ENCODE results near the gene GAK.

GAK gene

DNA sequence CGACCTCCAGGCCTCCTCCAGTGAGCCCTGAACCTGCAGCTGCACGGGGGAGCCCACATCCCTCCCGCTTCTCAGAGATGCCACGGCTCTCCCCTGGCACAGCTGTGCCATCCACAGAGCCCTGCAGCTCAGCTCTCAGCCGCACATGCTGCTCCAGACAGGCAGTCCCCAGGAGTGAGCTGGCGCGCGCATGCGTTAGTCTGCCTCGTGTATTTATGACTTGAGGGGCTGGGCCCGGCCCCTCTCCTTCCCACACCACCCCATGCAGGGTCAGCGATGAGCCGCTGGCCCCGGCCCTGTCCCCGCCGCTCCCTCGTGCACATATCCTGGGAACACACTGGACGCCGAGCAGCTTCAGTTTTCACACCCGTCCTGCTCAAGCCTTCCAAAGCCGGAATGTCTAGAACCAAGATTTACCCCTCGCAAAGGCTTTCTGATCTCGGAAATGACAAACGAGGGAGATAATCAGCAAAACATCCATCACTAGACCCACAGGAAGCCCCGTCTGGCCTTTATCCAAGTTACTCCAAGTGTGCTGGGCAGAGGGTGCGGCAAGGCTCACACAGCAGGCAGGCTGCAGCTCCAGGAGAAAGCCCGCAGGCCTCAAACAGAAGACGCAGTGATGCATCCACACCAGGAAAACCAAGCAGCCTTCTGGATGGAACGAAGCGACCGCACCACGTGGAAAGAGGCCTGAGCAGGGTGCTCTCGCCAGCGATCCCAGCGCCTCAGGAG is 24.3 kb downstream of the GAK start:
- no peak for DNase-seq (ENCODE audit: low read depth)

DNA sequence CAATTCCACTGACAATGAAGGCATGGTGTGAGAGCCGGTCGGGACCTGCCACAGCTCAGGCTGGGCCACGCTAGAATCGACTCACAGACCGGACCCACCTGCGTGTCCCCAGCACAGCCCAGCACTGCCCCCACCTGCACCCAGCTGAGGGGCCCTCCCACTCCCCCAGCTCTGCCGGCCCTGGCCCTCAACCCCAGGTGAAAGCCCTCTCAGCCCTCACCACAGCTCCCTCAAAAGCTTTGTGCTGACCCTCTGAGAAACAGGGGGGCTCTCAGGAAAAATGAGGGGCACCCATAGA is 25.1 kb downstream of the GAK start:
- DNase-seq (ENCODE audit: low read depth): no peak

DNA sequence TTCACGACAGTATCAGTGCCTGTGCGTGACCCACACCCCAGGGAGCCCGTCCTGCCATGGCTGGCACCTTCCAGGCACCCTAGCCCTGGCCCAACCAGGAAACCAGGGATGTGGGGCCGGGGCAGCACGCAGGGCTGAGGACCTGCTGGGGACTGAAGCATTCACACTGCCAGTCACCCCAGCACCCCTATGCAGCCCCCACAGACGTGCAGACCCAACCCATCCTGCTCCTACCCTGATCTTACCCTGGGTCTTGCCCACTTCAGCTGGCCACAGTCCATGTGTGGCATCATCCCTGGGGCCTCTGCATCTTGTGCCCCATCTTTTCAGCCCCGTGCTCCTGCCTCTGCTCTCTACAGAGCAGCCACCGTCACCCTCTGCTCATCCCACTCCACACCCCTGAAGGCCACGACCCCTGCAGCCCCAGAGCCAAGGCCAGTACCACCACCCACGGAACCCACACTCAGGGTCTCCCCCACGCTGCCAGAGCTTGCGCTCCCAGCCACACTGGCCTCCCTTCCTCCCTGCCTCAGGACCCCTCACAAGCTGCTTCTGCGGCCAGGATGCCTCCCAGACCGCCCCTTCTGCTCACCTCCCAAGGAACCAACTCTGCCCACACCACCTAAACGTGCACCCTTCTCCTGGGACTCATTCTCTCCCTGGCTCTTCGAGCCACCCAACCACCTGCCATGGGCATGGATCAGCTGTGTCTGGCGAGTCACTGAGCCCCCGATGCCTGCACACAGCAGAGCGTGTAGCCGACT is 25.6 kb downstream of the GAK start:
- no peak for DNase-seq (ENCODE audit: low read depth)

DNA sequence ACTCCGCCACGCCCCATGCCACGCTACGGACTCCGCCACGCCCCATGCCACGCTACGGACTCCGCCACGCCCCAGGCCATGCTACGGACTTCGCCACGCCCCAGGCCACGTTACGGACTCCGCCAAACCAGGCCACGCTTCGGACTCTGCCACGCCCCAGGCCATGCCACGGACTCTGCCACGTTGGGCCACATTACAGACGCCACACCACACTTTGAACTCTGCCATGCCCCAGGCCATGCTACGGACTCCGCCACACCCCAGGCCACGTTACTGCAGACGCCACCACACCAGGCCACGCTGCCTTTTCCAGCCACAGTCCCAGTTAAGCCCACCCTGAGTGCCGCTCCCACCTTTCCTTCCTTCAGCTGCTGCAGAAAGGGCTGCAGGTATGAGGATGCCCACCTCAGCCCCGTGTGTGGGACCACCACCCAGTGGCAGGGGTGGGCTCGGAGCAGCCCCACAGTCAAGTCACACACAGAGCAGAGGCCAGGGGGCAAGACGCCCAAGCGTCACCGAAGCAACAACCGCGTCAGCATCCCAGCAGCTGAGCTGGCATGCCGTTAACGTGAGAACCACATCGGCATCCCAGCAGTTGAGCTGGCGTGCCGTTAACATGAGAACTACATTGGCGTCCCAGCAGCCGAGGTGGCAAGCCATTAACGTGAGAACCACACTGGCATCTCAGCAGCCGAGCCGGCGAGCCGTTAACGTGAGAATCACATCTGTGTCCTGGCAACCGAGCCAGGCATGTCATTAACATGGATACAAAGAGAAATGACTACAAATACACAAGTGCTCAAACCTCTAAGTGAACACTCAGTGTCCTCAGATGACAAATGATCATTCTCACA is 26.4 kb downstream of the GAK start:
- DNase-seq (ENCODE audit: low read depth): no peak

DNA sequence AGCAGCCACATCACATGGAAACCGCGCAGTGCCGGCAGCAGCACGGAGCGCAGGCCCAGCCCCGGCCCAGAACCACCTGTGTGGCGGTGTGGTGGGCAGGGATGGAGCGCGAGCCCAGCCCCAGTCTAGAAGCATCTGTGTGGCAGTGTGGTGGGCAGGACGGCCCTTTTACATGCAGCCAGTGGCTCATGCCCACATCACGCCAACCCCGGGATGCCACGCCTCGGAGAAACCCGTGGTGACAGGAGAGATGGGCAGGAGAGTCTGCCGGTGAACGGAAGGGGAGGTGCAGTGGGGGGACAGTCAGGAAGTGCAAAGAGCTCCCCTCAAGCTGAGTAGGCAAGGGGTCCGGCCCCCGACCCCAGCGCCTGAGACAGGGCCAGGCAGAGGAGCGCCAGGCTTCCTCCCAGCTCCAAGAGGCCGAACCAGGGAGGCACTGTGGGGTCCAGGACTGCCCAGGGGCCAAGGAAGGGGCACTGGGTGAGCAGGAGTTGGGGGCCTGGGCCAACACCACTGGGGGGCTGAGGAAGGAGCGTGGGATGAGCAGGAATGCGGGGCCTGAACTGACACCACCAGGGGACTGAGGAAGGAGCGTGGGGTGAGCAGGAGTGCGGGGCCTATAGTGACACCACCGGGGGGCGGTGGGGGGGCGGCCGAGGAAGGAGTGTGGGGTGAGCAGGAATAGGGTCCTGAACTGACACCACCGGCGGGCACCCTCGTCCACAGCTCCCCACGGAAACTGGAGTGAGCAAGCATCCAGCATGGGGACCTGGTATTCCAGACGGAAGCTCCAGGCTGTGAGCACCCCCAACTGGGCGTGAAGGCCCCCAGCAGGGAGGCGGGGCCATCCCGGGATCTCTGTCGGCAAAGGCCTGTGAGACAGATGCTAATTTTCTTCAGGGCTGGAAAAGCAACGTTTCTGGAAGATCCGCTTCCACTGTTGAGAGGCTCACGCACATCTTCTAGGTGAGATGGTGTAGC is 28.8 kb downstream of the GAK start:
- no peak for DNase-seq (ENCODE audit: low read depth)

GRCh38 chr4:901192-901910 is 30.8 kb downstream of the GAK start:
- no peak for DNase-seq (ENCODE audit: low read depth)

DNA sequence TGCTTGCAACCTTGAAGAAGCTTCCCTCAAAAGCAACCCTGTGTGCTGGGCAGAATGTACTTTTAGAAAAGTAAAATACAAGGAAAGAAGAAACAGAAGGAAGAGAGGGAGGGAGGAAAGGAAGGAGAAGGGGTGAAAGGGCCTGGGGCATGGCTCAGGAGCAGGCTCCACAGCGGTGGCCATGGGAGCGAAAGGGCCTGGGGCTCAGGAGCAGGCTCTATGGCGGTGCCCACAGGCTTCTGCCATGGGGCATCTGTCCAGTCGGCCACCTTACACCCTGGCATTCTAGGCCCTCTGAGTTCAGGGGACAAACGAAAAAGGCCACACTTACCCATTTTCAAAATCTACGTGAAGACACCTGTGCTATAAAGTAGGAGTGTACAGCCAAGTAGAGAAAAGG is 31.4 kb downstream of the GAK start:
- DNase-seq (ENCODE audit: low read depth): no peak

- no peak for DNase-seq (ENCODE audit: low read depth)
These were observed 32.0 kb downstream of the GAK start for GRCh38 chr4:900073-900472.

DNA sequence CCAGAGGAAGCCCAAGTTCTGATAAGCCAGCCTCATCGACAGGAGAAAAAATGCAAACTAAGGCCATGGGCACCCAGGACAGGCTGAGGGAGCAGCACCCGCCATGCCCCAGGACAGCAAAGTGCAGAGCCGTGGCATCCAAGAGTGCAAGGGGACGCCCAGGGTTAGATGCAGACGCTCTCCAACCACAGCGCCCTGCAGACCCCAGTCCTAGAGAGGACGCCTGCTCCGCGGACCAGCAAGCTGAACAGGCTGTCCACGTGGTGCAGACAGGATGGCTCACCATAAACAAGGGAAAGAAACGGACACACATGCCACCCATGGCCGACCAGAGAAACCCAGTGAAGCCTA is 32.6 kb downstream of the GAK start:
- no peak for DNase-seq (ENCODE audit: low read depth)

DNA sequence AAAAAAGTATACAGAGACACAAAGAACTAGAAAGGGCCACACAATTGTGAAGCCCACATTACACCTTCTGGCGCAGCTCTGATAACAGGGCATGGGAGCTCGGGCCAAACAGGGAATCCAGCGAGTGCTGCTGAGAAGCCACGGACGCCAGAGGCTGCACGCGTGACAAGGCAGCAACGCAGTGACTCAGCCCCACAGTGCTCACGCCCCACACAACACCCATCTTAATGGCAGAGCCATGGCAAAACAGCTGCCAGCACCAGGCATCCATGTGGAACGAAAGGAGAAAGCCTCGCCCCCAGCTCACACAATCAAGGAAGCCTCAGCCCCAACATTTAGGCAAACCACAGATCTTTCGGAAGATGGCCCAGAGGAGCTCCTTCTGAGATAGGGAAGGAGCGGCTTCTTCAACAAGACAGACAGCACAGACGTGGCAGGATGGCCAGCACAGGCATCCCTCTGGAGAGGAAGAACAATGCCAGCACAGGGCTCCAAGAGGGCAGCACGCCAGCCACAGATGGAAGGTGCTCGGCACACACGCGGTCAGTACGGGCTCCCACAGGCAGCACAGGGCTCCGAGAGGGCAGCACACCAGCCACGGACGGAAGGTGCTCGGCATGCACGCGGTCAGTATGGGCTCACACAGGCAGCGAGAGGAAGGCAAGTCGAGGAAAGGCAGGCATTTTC is 33.1 kb downstream of the GAK start:
- DNase-seq (ENCODE audit: low read depth): no peak

DNA sequence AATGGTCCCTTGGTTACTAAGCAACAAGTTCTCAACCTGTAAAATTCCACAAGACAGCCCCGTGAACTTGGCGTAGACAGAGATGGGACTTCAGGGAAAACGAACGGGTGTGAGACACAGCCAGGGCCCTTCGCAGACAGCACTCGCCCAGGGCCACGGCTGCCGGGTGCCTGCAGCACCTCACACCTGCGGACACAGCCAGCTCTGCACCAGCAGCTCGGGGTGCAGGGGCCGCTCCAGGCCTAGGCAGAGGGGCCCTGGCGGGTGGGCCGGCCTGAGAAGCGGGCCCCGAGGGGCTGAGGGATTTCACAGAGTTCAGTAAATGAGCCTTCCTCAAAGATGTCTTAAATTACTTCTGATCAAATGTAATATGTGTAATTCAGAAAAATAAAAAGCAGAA is 34.0 kb downstream of the GAK start:
- no peak for DNase-seq (ENCODE audit: low read depth)

GRCh38 chr4:896630-897029 is 35.5 kb downstream of the GAK start:
- DNase-seq (ENCODE audit: low read depth): no peak

DNA sequence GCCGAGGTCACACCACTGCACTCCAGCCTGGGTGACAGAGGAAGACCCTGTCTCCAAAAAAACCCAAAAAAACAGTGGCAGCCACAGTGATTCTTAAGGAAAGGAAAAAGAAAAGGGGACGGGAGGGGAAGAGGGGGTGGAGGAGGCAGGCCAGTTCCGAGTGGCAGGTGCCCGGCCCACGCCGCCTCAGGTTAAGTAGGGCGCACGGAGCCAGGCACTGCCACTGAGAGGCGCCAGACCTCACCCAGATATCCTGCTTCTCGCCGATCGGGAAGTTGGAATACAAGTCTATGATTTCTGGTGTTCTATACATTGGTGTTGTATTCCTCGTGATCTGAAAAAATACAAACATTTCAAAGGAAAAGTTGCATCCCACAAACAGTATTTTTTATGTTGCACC is 35.9 kb downstream of the GAK start:
- no peak for DNase-seq (ENCODE audit: low read depth)

DNA sequence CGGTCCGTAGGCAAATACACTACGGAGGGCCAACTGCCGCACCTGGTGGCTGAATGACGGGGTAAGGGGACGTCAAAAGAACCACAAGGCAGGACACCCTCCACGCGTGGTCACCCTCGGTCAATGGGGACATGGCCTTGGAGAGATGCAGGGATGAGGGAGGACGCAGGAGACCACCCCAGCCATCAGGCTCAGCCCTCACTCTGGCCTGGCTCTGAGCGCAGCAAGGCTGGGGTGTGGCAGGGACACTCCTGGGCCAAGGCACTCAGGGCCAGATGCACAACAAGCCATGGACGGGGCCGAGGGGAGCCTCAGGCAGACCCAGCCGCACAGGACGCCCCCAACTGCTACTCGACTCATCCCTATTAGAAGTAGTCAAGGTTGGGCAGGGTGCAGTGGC is 36.5 kb downstream of the GAK start:
- DNase-seq (ENCODE audit: low read depth): no peak

DNA sequence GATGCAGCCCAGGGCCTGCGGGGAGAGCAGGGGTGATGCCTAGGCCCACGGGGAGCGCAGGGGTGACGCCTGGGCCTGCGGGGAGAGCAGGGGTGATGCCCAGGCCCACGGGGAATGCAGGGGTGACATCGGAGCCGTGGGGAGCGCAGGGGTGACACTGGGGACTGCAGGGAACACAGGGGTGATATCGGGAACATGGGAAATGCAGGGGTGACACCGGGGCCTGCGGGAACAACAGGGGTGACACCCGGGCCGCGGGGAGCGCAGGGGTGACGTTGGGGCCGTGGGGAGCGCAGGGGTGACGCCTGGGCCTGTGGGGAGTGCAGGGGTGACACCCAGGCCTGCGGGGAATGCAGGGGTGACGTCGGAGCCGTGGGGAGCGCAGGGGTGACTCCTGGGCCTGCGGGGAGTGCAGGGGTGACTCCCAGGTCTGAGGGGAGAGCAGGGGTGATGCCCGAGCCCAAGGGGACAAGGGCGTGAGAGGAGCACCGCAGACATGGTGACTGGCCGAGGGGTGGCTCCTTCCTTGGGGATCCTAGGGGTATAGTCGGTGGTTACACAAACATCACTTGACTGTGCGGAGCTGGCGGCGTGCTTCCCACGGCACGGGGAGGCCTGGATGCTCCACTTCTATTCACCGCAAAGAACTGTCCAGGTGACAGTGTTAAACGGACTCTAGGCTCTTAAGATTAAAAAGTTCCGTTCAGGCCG is 38.0 kb downstream of the GAK start:
- DNase-seq (ENCODE audit: low read depth): no peak

DNA sequence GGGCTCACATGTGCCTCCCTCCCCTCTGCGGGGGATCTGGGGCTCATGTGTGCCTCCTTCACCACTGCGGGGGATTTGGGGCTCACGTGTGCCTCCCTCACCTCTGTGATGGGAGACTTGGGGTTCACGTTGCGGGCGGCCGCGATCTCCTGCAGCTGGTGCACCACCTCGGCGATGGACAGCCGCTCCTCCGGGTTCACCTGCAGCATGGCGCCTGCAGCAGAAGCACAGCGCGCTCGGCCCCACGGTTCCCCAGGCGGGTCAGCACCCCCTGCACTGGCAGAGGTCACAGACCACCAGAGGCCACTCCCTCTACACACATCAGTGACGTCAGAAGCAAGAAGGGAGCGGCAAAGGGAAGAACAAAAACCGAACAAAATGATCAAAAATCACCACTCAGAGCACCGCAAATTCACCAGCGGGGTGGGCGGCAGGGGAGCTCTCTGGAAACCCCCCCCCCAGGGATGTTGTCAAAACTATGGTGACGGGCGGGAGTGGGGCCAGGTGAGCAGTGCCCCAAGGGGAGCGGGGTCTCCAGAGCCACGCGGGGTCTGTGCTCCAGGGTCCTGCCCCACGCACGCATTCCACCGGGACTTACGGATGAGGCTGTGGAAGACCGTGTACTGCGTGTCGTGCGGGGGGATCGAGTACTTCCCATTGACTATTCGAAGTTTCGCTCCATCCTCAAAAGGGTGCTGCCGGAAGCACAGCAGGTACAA is 38.7 kb downstream of the GAK start:
- DNase-seq (ENCODE audit: low read depth): no peak

GRCh38 chr4:892780-893179 is 39.3 kb downstream of the GAK start:
- no peak for DNase-seq (ENCODE audit: low read depth)

DNA sequence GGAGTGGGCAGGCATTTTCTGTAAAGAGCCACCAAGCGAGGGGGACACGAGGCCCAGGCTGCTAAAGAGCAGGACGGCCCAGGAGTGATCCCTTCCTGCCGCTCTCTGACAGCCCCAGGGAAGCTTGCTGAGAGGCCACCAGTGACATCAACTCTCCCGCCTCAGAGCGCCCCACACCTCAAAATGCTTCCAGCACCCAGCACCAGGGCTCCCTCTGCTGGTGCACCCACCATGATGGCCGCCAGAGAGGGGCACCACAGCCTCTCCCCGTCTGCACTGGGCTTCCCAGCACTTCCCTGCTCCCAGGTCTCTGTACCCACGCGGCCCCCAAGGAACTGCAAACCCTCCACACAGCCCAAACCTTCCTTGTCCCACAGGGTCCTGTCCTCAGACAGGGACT is 40.4 kb downstream of the GAK start:
- no peak for DNase-seq (ENCODE audit: low read depth)

GRCh38 chr4:890036-890695 is 42.0 kb downstream of the GAK start:
- DNase-seq (ENCODE audit: low read depth): no peak
